PFSK-1 (cell line): ENCODE data around the gene PPFIA4.

Experiments
- FOXP2 ChIP-seq: optimal IDR thresholded peaks from 2 replicates; pipeline ENCODE3; 2011; ENCODE audit warnings: borderline replicate concordance, control low read depth, inconsistent platforms; ENCODE audit not compliant: insufficient read depth; ENCODE audit errors: extremely low read length, extremely low read depth
- POLR2AphosphoS5 ChIP-seq: IDR thresholded peaks from 2 replicates; pipeline ENCODE4 v1.6.1; 2012; ENCODE audit warnings: low read depth, mild to moderate bottlenecking, control low read depth, low read length, moderate library complexity
- REST ChIP-seq, 2 experiments: IDR thresholded peaks; 2 replicates each; pipeline versions ENCODE4 v1.6.1 to v1.8.0; 2011 to 2012; ENCODE audit warnings: low read depth in 2 of 2, low read length in 2 of 2, control low read depth in 1 of 2, inconsistent platforms in 1 of 2, mild to moderate bottlenecking in 1 of 2, moderate library complexity in 1 of 2; ENCODE audit not compliant: insufficient read depth in 1 of 2
- SIN3A ChIP-seq: IDR thresholded peaks from 2 replicates; pipeline ENCODE4 v1.6.1; 2012; ENCODE audit warnings: mild to moderate bottlenecking, low read length, moderate library complexity, borderline replicate concordance; ENCODE audit not compliant: insufficient read depth
- TAF1 ChIP-seq: IDR thresholded peaks from 2 replicates; pipeline ENCODE4 v1.6.1; 2012; ENCODE audit warnings: low read length, control low read depth, borderline replicate concordance; ENCODE audit not compliant: insufficient read depth

PPFIA4 gene

GRCh38 chr1:203017692-203018091 is 8.6 kb upstream of the PPFIA4 start:
- no peak for TF ChIP-seq REST (IDR thresholded peaks at IDR 0.05; ENCODE audit: insufficient read depth in 1 of 2, low read depth in 2 of 2, low read length in 2 of 2)
- TF ChIP-seq TAF1, result no peak
- TF ChIP-seq POLR2AphosphoS5, result no peak
- TF ChIP-seq SIN3A, result no peak
- TF ChIP-seq FOXP2, result no peak

- TF ChIP-seq POLR2AphosphoS5, result no peak
- TF ChIP-seq SIN3A, result no peak
- no peak for TF ChIP-seq FOXP2
Observed at GRCh38 chr1:203025686-203026030, 633 bp upstream of the PPFIA4 start.

- no peak for TF ChIP-seq SIN3A
- TF ChIP-seq POLR2AphosphoS5, result no peak
- TF ChIP-seq REST (IDR thresholded peaks at IDR 0.05; ENCODE audit: insufficient read depth in 1 of 2, low read depth in 2 of 2, low read length in 2 of 2), result no peak
- TF ChIP-seq FOXP2, result no peak
- TF ChIP-seq TAF1, result no peak
Observed at GRCh38 chr1:203026666-203027663, 674 bp downstream of the PPFIA4 start.

- TF ChIP-seq REST (IDR thresholded peaks at IDR 0.05; ENCODE audit: insufficient read depth in 1 of 2, low read depth in 2 of 2, low read length in 2 of 2) (no peak), POLR2AphosphoS5 (no peak), SIN3A (no peak), TAF1 (no peak), FOXP2 (no peak)
Observed at GRCh38 chr1:203028067-203028783, 1.9 kb downstream of the PPFIA4 start.

- TF ChIP-seq TAF1 (no peak), SIN3A (no peak), REST (IDR thresholded peaks at IDR 0.05; ENCODE audit: insufficient read depth in 1 of 2, low read depth in 2 of 2, low read length in 2 of 2) (no peak), FOXP2 (no peak), POLR2AphosphoS5 (no peak)
Observed at GRCh38 chr1:203028784-203029553, 2.7 kb downstream of the PPFIA4 start.
